HEK293T (cell line): ENCODE results near the gene UFM1.
A peak's percentile ranks its signal among the peaks of the same experiment; 100 is the strongest.
"Not testable (repeated sequence)": the region's sequence is repeated elsewhere in the genome, so short reads cannot be mapped to it uniquely, and the experiment has no call there.

Source experiments
- CTCF ChIA-PET: fragments of 350-600 bp; formaldehyde crosslinking; extraction: SDS; loops from one replicate; lab custom pipeline; 2021; ENCODE audit warnings: antibody characterized with exemption, inconsistent platforms; lab: Yijun Ruan, JAX
- POLR2A ChIA-PET: fragments of 350-600 bp; formaldehyde crosslinking; extraction: SDS; loops from one replicate; lab custom pipeline; 2020; ENCODE audit warnings: antibody characterized with exemption, inconsistent platforms; lab: Yijun Ruan, JAX
- DNase-seq: peaks from one replicate; pipeline ENCODE4 v3.0.0; 2012; ENCODE audit warnings: mixed read lengths; ENCODE audit errors: extremely low spot score
- ARNT ChIP-seq: fragments of 450-650 bp; IDR thresholded peaks from 2 replicates; pipeline ENCODE4 v1.6.1; 2017; ENCODE audit warnings: mild to moderate bottlenecking
- BHLHE40 ChIP-seq: fragments of 450-650 bp; IDR thresholded peaks from 2 replicates; pipeline ENCODE4 v1.6.1; 2016; ENCODE audit warnings: mild to moderate bottlenecking, moderate library complexity, borderline replicate concordance
- CTBP1 ChIP-seq: fragments of 450-650 bp; IDR thresholded peaks from 2 replicates; pipeline ENCODE4 v1.6.1; 2016; ENCODE audit warnings: borderline replicate concordance
- ELF4 ChIP-seq: fragments of 450-650 bp; IDR thresholded peaks from 2 replicates; pipeline ENCODE4 v1.6.1; 2017; ENCODE audit warnings: antibody characterized with exemption
- FOXA1 ChIP-seq: fragments of 450-650 bp; IDR thresholded peaks from 2 replicates; pipeline ENCODE4 v1.6.1; 2016; ENCODE audit warnings: mild to moderate bottlenecking
- FOXK2 ChIP-seq: fragments of 450-650 bp; IDR thresholded peaks from 2 replicates; pipeline ENCODE4 v1.6.1; 2016; ENCODE audit warnings: mild to moderate bottlenecking
- FOXM1 ChIP-seq: fragments of 450-650 bp; IDR thresholded peaks from 2 replicates; pipeline ENCODE4 v1.6.1; 2017; ENCODE audit warnings: mild to moderate bottlenecking, borderline replicate concordance
- HDGF ChIP-seq: fragments of 450-650 bp; IDR thresholded peaks from 2 replicates; pipeline ENCODE4 v1.6.1; 2017; ENCODE audit warnings: antibody characterized with exemption, borderline replicate concordance
- L3MBTL2 ChIP-seq: fragments of 450-650 bp; conservative IDR thresholded peaks from 2 replicates; pipeline ENCODE4 v1.6.1; 2016; ENCODE audit warnings: mild to moderate bottlenecking
- LEF1 ChIP-seq: fragments of 450-650 bp; IDR thresholded peaks from 2 replicates; pipeline ENCODE4 v1.6.1; 2017; ENCODE audit warnings: mild to moderate bottlenecking, borderline replicate concordance
- NFRKB ChIP-seq: fragments of 450-650 bp; IDR thresholded peaks from 2 replicates; pipeline ENCODE4 v1.6.1; 2016; ENCODE audit warnings: mild to moderate bottlenecking, moderate library complexity
- PKNOX1 ChIP-seq: fragments of 450-650 bp; IDR thresholded peaks from 2 replicates; pipeline ENCODE4 v1.6.1; 2016
- SP1 ChIP-seq: fragments of 450-650 bp; IDR thresholded peaks from 2 replicates; pipeline ENCODE4 v1.6.1; 2017
- SUZ12 ChIP-seq: fragments of 450-650 bp; IDR thresholded peaks from 2 replicates; pipeline ENCODE4 v1.6.1; 2016; ENCODE audit warnings: mild to moderate bottlenecking
- TARDBP ChIP-seq: fragments of 450-650 bp; IDR thresholded peaks from 2 replicates; pipeline ENCODE4 v1.6.1; 2016
- ZNF384 ChIP-seq: fragments of 450-650 bp; IDR thresholded peaks from 2 replicates; pipeline ENCODE4 v1.6.1; 2016

Gene UFM1

GRCh38 chr13:38349390-38350113 lies at the start of gene UFM1:
UFM1 (plus strand) TSS chr13:38349851; CDS start chr13:38349920, 69 bp downstream.
- ChIA-PET CTCF (no interaction called here), POLR2A (interaction anchor here (0.9 to 1.5 kb wide), 3 partner anchors 9 to 14 kb away, joined by 3 to 5 read pairs (median 4); no protein-coding TSS in a partner anchor)
- peak; percentile 56 for TF ChIP-seq ELF4
- TF ChIP-seq CTBP1 = no peak
- TF ChIP-seq SUZ12 = no peak
- TF ChIP-seq PKNOX1 = peak; percentile 35
- TF ChIP-seq L3MBTL2 = peak; percentile 79

GRCh38 chr13:38301236-38301635 lies 48.4 kb upstream of the UFM1 start:
- no peak for DNase-seq
- POLR2A ChIA-PET = no interaction called here
- no peak for TF ChIP-seq ELF4
- no peak for TF ChIP-seq LEF1
- no peak for TF ChIP-seq FOXA1
- no peak for TF ChIP-seq ARNT
- TF ChIP-seq ZNF384 = no peak
- TF ChIP-seq PKNOX1 = no peak
- TF ChIP-seq L3MBTL2 = no peak
- TF ChIP-seq TARDBP = no peak
- TF ChIP-seq SP1 = no peak
- CTCF ChIA-PET = no interaction called here

More at GRCh38 chr13:38349390-38350113, at the start of gene UFM1:
- DNase-seq = peak; percentile 86

GRCh38 chr13:38303816-38304320 lies 45.8 kb upstream of the UFM1 start:
- DNase-seq = no peak
- ChIA-PET POLR2A (no interaction called here), CTCF (no interaction called here)
- TF ChIP-seq FOXK2 (no peak), SUZ12 (no peak), LEF1 (no peak), L3MBTL2 (no peak), PKNOX1 (no peak), FOXM1 (no peak), NFRKB (no peak), BHLHE40 (no peak), HDGF (no peak), CTBP1 (no peak), ARNT (no peak), SP1 (no peak)

GRCh38 chr13:38308736-38309135 lies 40.9 kb upstream of the UFM1 start:
- TF ChIP-seq SUZ12 (no peak), HDGF (no peak), L3MBTL2 (no peak), ZNF384 (no peak), BHLHE40 (no peak), FOXA1 (no peak), SP1 (no peak), ELF4 (no peak), LEF1 (no peak), ARNT (no peak), TARDBP (no peak)
- ChIA-PET POLR2A (no interaction called here), CTCF (no interaction called here)
- no peak for DNase-seq

- ChIA-PET POLR2A (no interaction called here), CTCF (no interaction called here)
- no peak for DNase-seq
- no peak for TF ChIP-seq CTBP1
- no peak for TF ChIP-seq L3MBTL2
- no peak for TF ChIP-seq FOXM1
- TF ChIP-seq LEF1 = no peak
- no peak for TF ChIP-seq NFRKB
- no peak for TF ChIP-seq PKNOX1
- no peak for TF ChIP-seq SUZ12
- no peak for TF ChIP-seq FOXK2
- TF ChIP-seq ELF4 = no peak
- TF ChIP-seq FOXA1 = no peak
- TF ChIP-seq TARDBP = no peak
- TF ChIP-seq HDGF = no peak
- no peak for TF ChIP-seq ARNT
- TF ChIP-seq SP1 = no peak
- TF ChIP-seq BHLHE40 = no peak
- TF ChIP-seq ZNF384 = no peak
These were observed 40.3 kb upstream of the UFM1 start for GRCh38 chr13:38309397-38309796.

GRCh38 chr13:38311175-38311574 lies 38.5 kb upstream of the UFM1 start:
- CTCF ChIA-PET, POLR2A ChIA-PET: not testable (repeated sequence)

More at GRCh38 chr13:38311175-38311574, 38.5 kb upstream of the UFM1 start:
- not testable (repeated sequence) for DNase-seq
